Right atrium auricular region (tissue), 2 donors: ENCODE results near the gene CREB5. TPM values are rescaled to one million over a fixed set of nuclear protein-coding genes. Genes with fewer than 3 reads are reported as not detected.

Experiments used
- DNase-seq: peaks from one replicate; pipeline ENCODE4 v3.0.0-alpha.2; 2019; ENCODE audit warnings: low spot score
- H3K27ac ChIP-seq, 2 donors: fragments of 200-600 bp; sonication (generic); 1 replicate in 1 of 2; 2 replicates in 1 of 2; pipeline ENCODE4 v1.5.1; 2016 to 2019
- H3K27me3 ChIP-seq, 2 donors: fragments of 200-600 bp; sonication (generic); one replicate each; pipeline versions ENCODE4 v1.5.1 to v1.6.0; 2017 to 2019
- H3K36me3 ChIP-seq: fragments of 200-600 bp; sonication (generic); one replicate; pipeline ENCODE4 v1.5.1; 2016
- H3K4me1 ChIP-seq, 2 donors: fragments of 200-600 bp; sonication (generic); one replicate each; pipeline versions ENCODE4 v1.5.1 to v1.6.0; 2017 to 2019
- H3K4me3 ChIP-seq, 2 donors: fragments of 200-600 bp; sonication (generic); 1 replicate in 1 of 2; 2 replicates in 1 of 2; pipeline ENCODE4 v1.5.1; 2017 to 2019; ENCODE audit warnings: mild to moderate bottlenecking in 1 of 2, moderate library complexity in 1 of 2
- H3K9me3 ChIP-seq, 2 donors: fragments of 200-600 bp; sonication (generic); one replicate each; pipeline ENCODE4 v1.5.1; 2019
- total RNA-seq, 2 donors: library from RNA; depleted of rRNA; stranded (reverse); fragments of >200 nt; gene quantifications; one replicate each; pipeline ENCODE4 v1.1.0, GENCODE V29; 2016
- TF ChIP-seq, protein P1 (sequence below), 2 donors: fragments of 200-600 bp; sonication (generic); IDR thresholded peaks; one replicate each; pipeline ENCODE4 v1.5.1; 2019; ENCODE audit warnings: antibody characterized with exemption in 2 of 2

CREB5 gene
- total RNA-seq, 2 donors from 2014 or later: 10.5 to 20.8 TPM

DNA sequence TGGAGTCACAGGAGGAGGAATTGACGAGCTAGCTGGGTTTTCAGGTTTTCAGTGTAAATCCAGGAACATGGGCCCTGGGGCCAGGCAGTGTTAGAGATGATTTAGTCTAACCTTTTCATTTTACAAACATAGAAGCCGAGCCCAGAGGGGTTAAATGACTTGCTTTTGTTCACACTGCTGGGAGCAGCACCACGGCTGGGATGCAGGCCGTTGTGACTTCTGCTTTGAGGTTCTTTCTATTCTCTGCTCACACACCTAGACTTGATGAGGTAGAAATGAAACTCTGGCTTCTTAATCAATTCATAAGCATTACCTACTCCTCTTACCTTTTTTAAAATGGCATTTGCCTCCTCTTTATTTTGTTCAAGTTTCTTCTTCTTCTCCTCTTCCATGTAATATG is 36.4 kb downstream of the CREB5 start:
- H3K9me3 ChIP-seq: no peaks in the 10 kb centered on the region
- no peak for DNase-seq
- no peaks in the 10 kb centered on the region for H3K27me3 ChIP-seq
- H3K4me1 ChIP-seq: no peaks in the 10 kb centered on the region
- no peak overlapping the region for H3K4me3 ChIP-seq
- TF ChIP-seq, protein P1, sequence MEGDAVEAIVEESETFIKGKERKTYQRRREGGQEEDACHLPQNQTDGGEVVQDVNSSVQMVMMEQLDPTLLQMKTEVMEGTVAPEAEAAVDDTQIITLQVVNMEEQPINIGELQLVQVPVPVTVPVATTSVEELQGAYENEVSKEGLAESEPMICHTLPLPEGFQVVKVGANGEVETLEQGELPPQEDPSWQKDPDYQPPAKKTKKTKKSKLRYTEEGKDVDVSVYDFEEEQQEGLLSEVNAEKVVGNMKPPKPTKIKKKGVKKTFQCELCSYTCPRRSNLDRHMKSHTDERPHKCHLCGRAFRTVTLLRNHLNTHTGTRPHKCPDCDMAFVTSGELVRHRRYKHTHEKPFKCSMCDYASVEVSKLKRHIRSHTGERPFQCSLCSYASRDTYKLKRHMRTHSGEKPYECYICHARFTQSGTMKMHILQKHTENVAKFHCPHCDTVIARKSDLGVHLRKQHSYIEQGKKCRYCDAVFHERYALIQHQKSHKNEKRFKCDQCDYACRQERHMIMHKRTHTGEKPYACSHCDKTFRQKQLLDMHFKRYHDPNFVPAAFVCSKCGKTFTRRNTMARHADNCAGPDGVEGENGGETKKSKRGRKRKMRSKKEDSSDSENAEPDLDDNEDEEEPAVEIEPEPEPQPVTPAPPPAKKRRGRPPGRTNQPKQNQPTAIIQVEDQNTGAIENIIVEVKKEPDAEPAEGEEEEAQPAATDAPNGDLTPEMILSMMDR (IDR thresholded peaks at IDR 0.05): no peak
- no peaks in the 10 kb centered on the region for H3K36me3 ChIP-seq
- H3K27ac ChIP-seq: no peak overlapping the region

DNA sequence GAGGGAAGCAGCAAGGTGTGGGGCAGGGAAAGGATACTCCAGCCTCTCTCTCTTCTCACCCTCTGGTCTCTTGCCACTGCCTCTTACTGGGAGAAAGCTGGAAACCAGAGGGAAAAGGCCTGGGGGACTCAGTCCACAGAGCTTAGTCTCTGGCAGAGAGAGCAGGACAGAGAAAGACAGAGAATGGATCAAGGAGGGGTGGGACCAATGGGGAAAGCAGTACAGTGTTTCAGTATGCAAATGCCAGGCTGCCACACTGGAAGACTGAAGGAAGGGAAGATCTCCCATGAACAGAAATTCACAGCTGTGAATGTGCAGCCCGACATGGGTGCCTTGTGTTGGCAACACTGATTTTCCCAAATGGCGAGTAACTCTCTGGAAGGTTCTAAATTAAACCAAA is 40.4 kb downstream of the CREB5 start:
- Histone ChIP-seq H3K9me3 (no peaks in the 10 kb centered on the region), H3K27me3 (no peaks in the 10 kb centered on the region), H3K4me3 (no peak overlapping the region), H3K27ac (no peak overlapping the region), H3K4me1 (no peaks in the 10 kb centered on the region), H3K36me3 (no peaks in the 10 kb centered on the region)
- DNase-seq: no peak
- TF ChIP-seq, protein P1 (IDR thresholded peaks at IDR 0.05): no peak

DNA sequence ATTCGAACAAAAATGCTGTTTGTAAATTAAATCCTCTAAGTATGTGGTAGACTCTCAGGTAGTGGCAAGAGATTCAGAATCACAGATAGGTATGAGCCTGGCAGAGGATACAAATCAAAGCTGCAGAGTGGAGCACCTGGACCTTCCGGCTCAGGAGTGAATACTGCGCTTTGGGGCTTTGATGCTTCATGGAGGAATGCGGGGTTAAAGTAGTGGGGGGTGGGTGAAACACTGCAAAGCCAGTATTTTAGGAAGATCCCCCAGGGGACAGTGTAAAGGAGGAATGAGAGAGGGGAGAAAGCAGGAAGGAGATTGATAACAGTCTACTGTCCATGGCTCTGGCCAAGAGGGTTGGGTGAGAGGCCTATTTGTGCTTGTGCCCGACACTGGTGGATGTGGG is 43.2 kb downstream of the CREB5 start:
- DNase-seq: no peak
- H3K27me3 ChIP-seq: no peaks in the 10 kb centered on the region
- no peak overlapping the region for H3K27ac ChIP-seq
- no peaks in the 10 kb centered on the region for H3K9me3 ChIP-seq
- TF ChIP-seq, protein P1 (IDR thresholded peaks at IDR 0.05): no peak
- no peak overlapping the region for H3K4me3 ChIP-seq
- no peaks in the 10 kb centered on the region for H3K4me1 ChIP-seq
- H3K36me3 ChIP-seq: no peaks in the 10 kb centered on the region

DNA sequence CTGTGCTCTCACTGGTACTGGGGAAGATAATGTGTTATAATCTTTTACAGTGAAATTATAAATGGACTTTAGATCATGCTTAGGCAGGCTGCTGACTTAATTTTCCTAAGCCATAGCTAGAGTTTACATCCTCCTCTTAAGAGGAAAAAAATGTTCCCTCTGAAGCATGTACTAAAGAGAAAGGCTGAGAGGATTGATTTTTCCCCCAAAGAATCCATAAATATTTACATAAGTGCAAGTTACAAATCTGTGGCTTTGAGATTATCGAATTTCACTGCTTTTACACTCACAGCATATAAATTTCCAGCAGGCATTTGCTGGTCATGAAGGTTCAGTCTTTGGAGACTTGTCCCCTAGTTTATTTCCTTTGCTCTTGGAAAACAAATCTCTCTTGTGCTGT is 43.7 kb downstream of the CREB5 start:
- no peak overlapping the region for H3K27ac ChIP-seq
- no peaks in the 10 kb centered on the region for H3K4me1 ChIP-seq
- no peaks in the 10 kb centered on the region for H3K27me3 ChIP-seq
- no peak for DNase-seq
- no peak overlapping the region for H3K4me3 ChIP-seq
- H3K36me3 ChIP-seq: no peaks in the 10 kb centered on the region
- no peaks in the 10 kb centered on the region for H3K9me3 ChIP-seq
- TF ChIP-seq, protein P1 (IDR thresholded peaks at IDR 0.05): no peak

DNA sequence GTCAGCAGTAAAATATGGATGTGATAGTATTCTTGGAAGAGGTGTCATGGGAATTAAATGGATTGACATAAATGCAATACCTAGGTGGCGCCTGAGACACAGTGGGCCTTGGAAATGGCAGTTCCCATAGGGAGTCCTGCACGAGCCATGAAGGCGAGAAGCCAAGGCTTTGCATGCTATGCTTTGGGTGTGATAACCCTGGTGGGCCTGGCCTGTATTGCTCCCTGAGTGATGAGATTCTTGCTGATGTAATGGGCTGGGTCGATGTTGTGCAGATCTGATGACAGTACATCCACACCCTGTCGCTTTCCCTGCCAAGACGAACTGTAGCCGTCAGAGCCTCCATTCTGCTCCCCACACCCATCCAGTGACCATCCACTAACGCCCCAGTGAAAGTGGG is 46.4 kb downstream of the CREB5 start:
- TF ChIP-seq, protein P1 (IDR thresholded peaks at IDR 0.05): no peak
- Histone ChIP-seq H3K27ac (no peak overlapping the region), H3K9me3 (no peaks in the 10 kb centered on the region), H3K4me1 (no peaks in the 10 kb centered on the region), H3K27me3 (no peaks in the 10 kb centered on the region), H3K4me3 (no peak overlapping the region), H3K36me3 (no peaks in the 10 kb centered on the region)
- no peak for DNase-seq

DNA sequence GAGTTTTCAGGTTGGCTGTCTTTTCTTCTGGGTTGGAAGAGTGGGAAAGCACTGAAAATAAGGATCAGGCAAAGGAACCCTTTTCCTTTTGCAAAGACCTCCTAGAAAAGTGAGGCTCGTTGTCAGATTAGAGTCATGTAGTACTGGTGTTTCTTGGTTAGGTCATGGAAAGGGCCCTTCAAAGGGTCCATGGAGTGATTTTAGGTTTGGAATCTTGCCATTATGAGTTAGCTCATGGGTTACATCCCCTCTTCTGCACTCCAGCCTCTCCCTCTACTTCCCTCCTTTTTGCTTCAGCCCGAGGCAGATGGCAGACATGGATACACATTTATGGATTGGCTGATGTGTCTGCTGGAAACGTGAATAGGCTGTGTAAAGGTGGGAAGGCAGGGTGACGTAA is 47.0 kb downstream of the CREB5 start:
- DNase-seq: no peak
- H3K27me3 ChIP-seq: no peaks in the 10 kb centered on the region
- H3K27ac ChIP-seq: no peak overlapping the region
- TF ChIP-seq, protein P1 (IDR thresholded peaks at IDR 0.05): no peak
- no peaks in the 10 kb centered on the region for H3K36me3 ChIP-seq
- H3K4me3 ChIP-seq: no peak overlapping the region
- H3K4me1 ChIP-seq: no peaks in the 10 kb centered on the region
- H3K9me3 ChIP-seq: no peaks in the 10 kb centered on the region
